Panc1 (cell line): ENCODE data around the gene TIMM50. TPM values are rescaled to one million over a fixed set of nuclear protein-coding genes. Genes with fewer than 3 reads are reported as not detected.
A peak's percentile ranks its signal among the peaks of the same experiment; 100 is the strongest.

ENCODE experiments used
- ATAC-seq: fragments of 200-7000 bp; cut with Tn5 transposase; 2 replicates; pipeline ENCODE4 v1.9.1; 2020; ENCODE audit warnings: mild to moderate bottlenecking, moderate library complexity
- BruUV-seq: library from RNA; stranded (reverse); fragments of 400-500 nt; replicated peaks from 2 replicates; lab custom pipeline; 2021; lab: Mats Ljungman, UMichigan
- CTCF ChIA-PET: fragments of 300-600 bp; sonication (Branson Sonifier 250); formaldehyde crosslinking; loops from one replicate; lab custom pipeline; 2022; ENCODE audit warnings: antibody characterized with exemption; lab: Charles Lee
- POLR2A ChIA-PET: fragments of 300-600 bp; sonication (Branson Sonifier 250); formaldehyde crosslinking; loops from one replicate; lab custom pipeline; 2022; ENCODE audit warnings: antibody characterized with exemption; lab: Charles Lee
- DNase-seq: peaks from one replicate; pipeline ENCODE4 v3.0.0-alpha.2; 2010; ENCODE audit warnings: low read depth, low spot score
- H3K27ac ChIP-seq: 2 replicates; pipeline ENCODE4 v1.5.1; 2011; ENCODE audit warnings: mild to moderate bottlenecking, low read length, inconsistent platforms
- H3K27me3 ChIP-seq: fragments of 200-500 bp; sonication (Bioruptor generic); 2 replicates; pipeline ENCODE4 v1.6.0; 2014; ENCODE audit warnings: low read length, inconsistent platforms; ENCODE audit not compliant: control insufficient read depth, insufficient read depth
- H3K36me3 ChIP-seq: fragments of 200-500 bp; sonication (Bioruptor generic); 2 replicates; pipeline ENCODE4 v1.5.1; 2014; ENCODE audit warnings: inconsistent platforms, mild to moderate bottlenecking, low read length, moderate library complexity; ENCODE audit not compliant: control insufficient read depth, insufficient read depth
- H3K4me1 ChIP-seq: 2 replicates; pipeline ENCODE4 v1.5.1; 2011; ENCODE audit warnings: inconsistent platforms, mild to moderate bottlenecking, low read length, moderate library complexity; ENCODE audit not compliant: control insufficient read depth, insufficient read depth
- H3K4me3 ChIP-seq, 2 experiments: 2 replicates each; pipeline ENCODE4 v1.5.1; 2011 to 2012; ENCODE audit warnings: low read depth in 2 of 2, low read length in 2 of 2, mild to moderate bottlenecking in 2 of 2, inconsistent platforms in 1 of 2, moderate library complexity in 1 of 2
- H3K9me3 ChIP-seq: fragments of 200-500 bp; sonication (Bioruptor generic); 2 replicates; pipeline ENCODE4 v1.5.1; 2014; ENCODE audit warnings: low read depth, mild to moderate bottlenecking, inconsistent platforms, low read length, moderate library complexity; ENCODE audit not compliant: control insufficient read depth, insufficient read depth
- CTCF ChIP-seq: fragments of 450-650 bp; IDR thresholded peaks from 2 replicates; pipeline ENCODE4 v1.5.1; 2017; ENCODE audit warnings: mild to moderate bottlenecking
- POLR2AphosphoS5 ChIP-seq: IDR thresholded peaks from 2 replicates; pipeline ENCODE4 v1.6.1; 2012; ENCODE audit warnings: mild to moderate bottlenecking, low read depth, low read length, moderate library complexity
- REST ChIP-seq, 2 experiments: IDR thresholded peaks; 2 replicates each; pipeline ENCODE4 v1.6.1; 2011 to 2012; ENCODE audit warnings: low read depth in 2 of 2, control low read depth in 1 of 2, low read length in 1 of 2, mild to moderate bottlenecking in 1 of 2, moderate library complexity in 1 of 2; ENCODE audit not compliant: insufficient read depth in 1 of 2
- SIN3A ChIP-seq: IDR thresholded peaks from 2 replicates; pipeline ENCODE4 v1.6.1; 2012; ENCODE audit warnings: low read depth, mild to moderate bottlenecking, low read length, moderate library complexity, borderline replicate concordance; ENCODE audit not compliant: insufficient read depth
- TCF7L2 ChIP-seq: IDR thresholded peaks from 2 replicates; pipeline ENCODE4 v1.6.1; 2011; ENCODE audit warnings: mild to moderate bottlenecking, low read depth, low read length, inconsistent platforms
- in situ Hi-C: cut with HindIII; loops from 2 replicates; pipeline ENCODE4 v1.10.0; 2016; ENCODE audit warnings: low sequenced_read_pairs, low pct_unique_long_range_greater_than_20kb
- intact Hi-C: fragments of 100-400 bp; cut with micrococcal nuclease; formaldehyde crosslinking; loops from one replicate; pipeline ENCODE4 v1.10.0; 2022; ENCODE audit not compliant: unreplicated experiment
- total RNA-seq: library from RNA; stranded (reverse); gene quantifications from one replicate; pipeline ENCODE4 v1.2.1, GENCODE V29; 2021; ENCODE audit not compliant: unreplicated experiment

The TIMM50 gene
- total RNA-seq, 1 experiment from 2014 or later: 1,837 TPM

- H3K4me1 ChIP-seq: no peaks in the 10 kb centered on the region
- H3K4me3 ChIP-seq: no peak overlapping the region
- TF ChIP-seq POLR2AphosphoS5 (no peak), TCF7L2 (no peak), CTCF (no peak), SIN3A (no peak), REST (IDR thresholded peaks at IDR 0.05; ENCODE audit: insufficient read depth in 1 of 2, low read depth in 2 of 2, low read length in 1 of 2) (no peak)
- peaks cover 82% of the 10 kb centered on the region for H3K36me3 ChIP-seq
- CTCF ChIA-PET: interaction anchor here (0.5 to 3.9 kb wide), 44 partner anchors 10 to 705 kb away, joined by 3 to 134 read pairs (median 12); partner anchors contain the start of genes DLL3, EID2, EID2B and MED29
- DNase-seq (no peak), ATAC-seq (peak; percentile 26)
- H3K27ac ChIP-seq: no peak overlapping the region
- POLR2A ChIA-PET: interaction anchor here (1.2 to 3.5 kb wide), 5 partner anchors 20 to 59 kb away, joined by 4 to 36 read pairs (median 6); partner anchors contain the start of genes EID2B and RPS16
- intact Hi-C loops: loop anchor here (2.0 kb wide), 1 partner anchor 23 kb away; no protein-coding TSS in a partner anchor
- no peaks in the 10 kb centered on the region for H3K27me3 ChIP-seq
- in situ Hi-C loops: no loop called here
- BruUV-seq: no TSS peak
- no peaks in the 10 kb centered on the region for H3K9me3 ChIP-seq
Observed at GRCh38 chr19:39473443-39473960, 7.1 kb upstream of the TIMM50 start.

DNA sequence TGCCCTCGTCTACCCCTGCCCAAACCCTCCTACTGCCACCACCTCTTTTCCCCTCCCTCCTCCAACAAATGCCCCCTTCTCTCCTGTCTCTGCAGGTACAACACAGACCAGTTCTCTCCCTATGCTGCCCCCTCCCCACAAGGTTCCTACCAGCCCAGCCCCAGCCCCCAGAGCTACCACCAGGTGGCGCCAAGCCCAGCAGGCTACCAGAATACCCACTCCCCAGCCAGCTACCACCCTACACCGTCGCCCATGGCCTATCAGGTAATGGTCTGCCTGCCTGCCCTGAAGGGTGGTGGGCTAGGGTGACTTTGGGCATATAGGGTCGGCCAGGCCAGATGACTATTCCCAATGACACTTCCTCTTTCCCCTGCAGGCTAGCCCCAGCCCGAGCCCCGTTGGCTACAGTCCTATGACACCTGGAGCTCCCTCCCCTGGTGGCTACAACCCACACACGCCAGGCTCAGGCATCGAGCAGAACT, 6.5 kb upstream of the TIMM50 start:
- ATAC-seq (peak; percentile 75), DNase-seq (no peak)
- H3K4me3 ChIP-seq: no peak overlapping the region
- no peaks in the 10 kb centered on the region for H3K27me3 ChIP-seq
- intact Hi-C loops (loop anchor here (1.0 kb wide), 1 partner anchor 58 kb away; the partner anchor contains the start of gene EID2B), in situ Hi-C loops (no loop called here)
- TF ChIP-seq REST (IDR thresholded peaks at IDR 0.05; ENCODE audit: insufficient read depth in 1 of 2, low read depth in 2 of 2, low read length in 1 of 2): no peak
- no peak for TF ChIP-seq CTCF
- no peak for TF ChIP-seq POLR2AphosphoS5
- no peaks in the 10 kb centered on the region for H3K4me1 ChIP-seq
- BruUV-seq: no TSS peak
- CTCF ChIA-PET: interaction anchor here (0.6 to 3.9 kb wide), 55 partner anchors 10 to 802 kb away, joined by 3 to 134 read pairs (median 9); partner anchors contain the start of genes DLL3, EID2, EID2B and MED29
- no peaks in the 10 kb centered on the region for H3K9me3 ChIP-seq
- POLR2A ChIA-PET: interaction anchor here (0.5 to 3.5 kb wide), 10 partner anchors 15 to 577 kb away, joined by 4 to 36 read pairs (median 6); partner anchors contain the start of genes EID2B and RPS16
- H3K27ac ChIP-seq: no peak overlapping the region
- H3K36me3 ChIP-seq: peaks cover 75% of the 10 kb centered on the region
